H1 (cell line): ENCODE measurements around the gene SPAST. TPM values are rescaled to one million over a fixed set of nuclear protein-coding genes. Genes with fewer than 3 reads are reported as not detected.

Source experiments
- BCL11A ChIP-seq, 2 experiments: IDR thresholded peaks; one replicate each; pipeline ENCODE4 v1.6.1; 2011; ENCODE audit warnings: low read depth in 2 of 2, low read length in 2 of 2, mild to moderate bottlenecking in 2 of 2
- CBX8 ChIP-seq: fragments of 300-800, 300-1000 bp; sonication (generic); IDR thresholded peaks from 2 replicates; pipeline ENCODE4 v1.7.1; 2016; ENCODE audit warnings: low read depth, low read length, borderline replicate concordance
- CHD1 ChIP-seq: IDR thresholded peaks from 2 replicates; pipeline ENCODE4 v1.6.1; 2012; ENCODE audit warnings: low read depth, low read length, improper control_type of control experiment
- CREB1 ChIP-seq: IDR thresholded peaks from 2 replicates; pipeline ENCODE4 v1.6.1; 2012; ENCODE audit warnings: inconsistent platforms
- CTBP2 ChIP-seq: IDR thresholded peaks from 2 replicates; pipeline ENCODE4 v1.7.0; 2011; ENCODE audit warnings: borderline replicate concordance, mild to moderate bottlenecking, moderate library complexity, mixed read lengths, low read length; ENCODE audit not compliant: insufficient read depth, insufficient read length
- GTF2F1 ChIP-seq: IDR thresholded peaks from 2 replicates; pipeline ENCODE4 v1.6.1; 2012; ENCODE audit warnings: low read depth, low read length, improper control_type of control experiment, borderline replicate concordance
- HDAC2 ChIP-seq, 2 experiments: fragments of 300-600 bp in 1 of 2; sonication (generic) in 1 of 2; IDR thresholded peaks; 2 replicates each; pipeline ENCODE4 v1.6.1; 2011 to 2012; ENCODE audit warnings: low read depth in 2 of 2, low read length in 2 of 2, mild to moderate bottlenecking in 2 of 2, moderate library complexity in 2 of 2, borderline replicate concordance in 1 of 2, inconsistent platforms in 1 of 2
- JUN ChIP-seq: IDR thresholded peaks from 2 replicates; pipeline ENCODE4 v1.6.1; 2011; ENCODE audit warnings: low read depth, mild to moderate bottlenecking, improper control_type of control experiment, low read length
- KDM4A ChIP-seq: IDR thresholded peaks from one replicate; pipeline ENCODE4 v1.7.1; 2012; ENCODE audit warnings: low read depth, mild to moderate bottlenecking, moderate library complexity, low read length, inconsistent platforms; ENCODE audit not compliant: severe bottlenecking
- MAFK ChIP-seq: IDR thresholded peaks from 2 replicates; pipeline ENCODE4 v1.6.1; 2012; ENCODE audit warnings: low read depth, mild to moderate bottlenecking, improper control_type of control experiment, low read length
- NRF1 ChIP-seq: IDR thresholded peaks from 2 replicates; pipeline ENCODE4 v1.6.1; 2011; ENCODE audit warnings: mild to moderate bottlenecking, low read depth, low read length, improper control_type of control experiment
- PHF8 ChIP-seq: fragments of 200-600 bp; sonication (generic); conservative IDR thresholded peaks from 2 replicates; pipeline ENCODE4 v1.7.1; 2012; ENCODE audit warnings: low read depth, mild to moderate bottlenecking, inconsistent platforms, low read length, moderate library complexity
- POLR2AphosphoS5 ChIP-seq: IDR thresholded peaks from 2 replicates; pipeline ENCODE4 v1.6.1; 2011; ENCODE audit warnings: low read depth, low read length
- RAD21 ChIP-seq, 2 experiments: IDR thresholded peaks in 1 of 2; conservative IDR thresholded peaks in 1 of 2; 2 replicates each; pipeline ENCODE4 v1.6.1; 2011; ENCODE audit warnings: low read depth in 2 of 2, low read length in 2 of 2, improper control_type of control experiment in 1 of 2, inconsistent platforms in 1 of 2, mild to moderate bottlenecking in 1 of 2, moderate library complexity in 1 of 2
- RBBP5 ChIP-seq: IDR thresholded peaks from 2 replicates; pipeline ENCODE4 v1.7.1; 2012; ENCODE audit warnings: low read depth, mild to moderate bottlenecking, inconsistent platforms, low read length, moderate library complexity, borderline replicate concordance
- SIRT6 ChIP-seq: IDR thresholded peaks from one replicate; pipeline ENCODE4 v1.7.1; 2012; ENCODE audit warnings: low read length, inconsistent platforms
- SP4 ChIP-seq: IDR thresholded peaks from 2 replicates; pipeline ENCODE4 v1.6.1; 2012; ENCODE audit warnings: low read length, inconsistent platforms
- SUZ12 ChIP-seq: fragments of 200-600 bp; sonication (generic); IDR thresholded peaks from 2 replicates; pipeline ENCODE4 v1.6.1; 2012; ENCODE audit warnings: mild to moderate bottlenecking, inconsistent platforms, low read length, moderate library complexity, mixed read lengths
- TAF1 ChIP-seq: IDR thresholded peaks from 2 replicates; pipeline ENCODE4 v1.6.1; 2011; ENCODE audit warnings: mild to moderate bottlenecking, low read depth, low read length
- TBP ChIP-seq: IDR thresholded peaks from 2 replicates; pipeline ENCODE4 v1.6.1; 2011; ENCODE audit warnings: low read depth, low read length, improper control_type of control experiment
- YY1 ChIP-seq: IDR thresholded peaks from 2 replicates; pipeline ENCODE4 v1.6.1; 2011; ENCODE audit warnings: low read depth, mild to moderate bottlenecking, low read length
- polyA plus RNA-seq, 7 experiments: library from polyadenylated mRNA; depleted of rRNA in 3 of 7; stranded (reverse) in 5 of 7; unstranded in 2 of 7; fragments of >200 nt in 5 of 7; fragments of 200-250 nt in 2 of 7; gene quantifications; 1 replicate in 5 of 7; 2 replicates in 1 of 7; 4 replicates in 1 of 7; pipeline versions ENCODE4 v1.2.1 to v1.2.3, GENCODE V29; 2011 to 2013; ENCODE audit warnings: missing spikeins in 2 of 7, mixed read lengths in 2 of 7
- total RNA-seq: library from RNA; stranded (reverse); fragmentation: NEBNext Ultra II Directional; extraction: Animal tissue kit (Norgen Biotek cat#: 25700); gene quantifications from 2 replicates; pipeline ENCODE4 v1.2.1, GENCODE V29; 2021
- TF ChIP-seq, protein P1 (sequence below), 3 experiments: IDR thresholded peaks; 1 replicate in 2 of 3; 2 replicates in 1 of 3; pipeline versions ENCODE4 v1.5.1 to v1.6.1; 2011; ENCODE audit warnings: low read length in 3 of 3, mild to moderate bottlenecking in 3 of 3, inconsistent platforms in 2 of 3, low read depth in 1 of 3, moderate library complexity in 1 of 3; ENCODE audit not compliant: insufficient read depth in 1 of 3; ENCODE audit errors: control extremely low read depth in 1 of 3

SPAST gene
- total and polyA plus RNA-seq, 2 of the 8 experiments (the other 6 are each of a cell fraction or from before 2014, with no cell fraction given): 4.4 to 36.0 TPM

- TF ChIP-seq KDM4A (peak; percentile 25), RAD21 (IDR thresholded peaks at IDR 0.05 in 1 of 2, conservative IDR thresholded peaks at IDR 0.05 in 1 of 2; ENCODE audit: low read depth in 2 of 2, low read length in 2 of 2) (no peak), GTF2F1 (no peak), BCL11A (IDR thresholded peaks at IDR 0.05; ENCODE audit: low read depth in 2 of 2, low read length in 2 of 2) (no peak), CHD1 (no peak), SUZ12 (no peak), HDAC2 (IDR thresholded peaks at IDR 0.05; ENCODE audit: borderline replicate concordance in 1 of 2, low read depth in 2 of 2, low read length in 2 of 2) (no peak), MAFK (no peak), SIRT6 (no peak), YY1 (no peak), TAF1 (no peak; the same call in 1 of the 2 replicates), PHF8 (peak; percentile 64; the same call in 1 of the 2 replicates), SP4 (no peak), JUN (no peak), CTBP2 (no peak), CBX8 (no peak), NRF1 (no peak), CREB1 (no peak), RBBP5 (peak; percentile 42; the same call in 1 of the 2 replicates), POLR2AphosphoS5 (no peak), TBP (0 out of 2 replicates have a peak, but pooled peaks have one; percentile 30)
- TF ChIP-seq, protein P1, sequence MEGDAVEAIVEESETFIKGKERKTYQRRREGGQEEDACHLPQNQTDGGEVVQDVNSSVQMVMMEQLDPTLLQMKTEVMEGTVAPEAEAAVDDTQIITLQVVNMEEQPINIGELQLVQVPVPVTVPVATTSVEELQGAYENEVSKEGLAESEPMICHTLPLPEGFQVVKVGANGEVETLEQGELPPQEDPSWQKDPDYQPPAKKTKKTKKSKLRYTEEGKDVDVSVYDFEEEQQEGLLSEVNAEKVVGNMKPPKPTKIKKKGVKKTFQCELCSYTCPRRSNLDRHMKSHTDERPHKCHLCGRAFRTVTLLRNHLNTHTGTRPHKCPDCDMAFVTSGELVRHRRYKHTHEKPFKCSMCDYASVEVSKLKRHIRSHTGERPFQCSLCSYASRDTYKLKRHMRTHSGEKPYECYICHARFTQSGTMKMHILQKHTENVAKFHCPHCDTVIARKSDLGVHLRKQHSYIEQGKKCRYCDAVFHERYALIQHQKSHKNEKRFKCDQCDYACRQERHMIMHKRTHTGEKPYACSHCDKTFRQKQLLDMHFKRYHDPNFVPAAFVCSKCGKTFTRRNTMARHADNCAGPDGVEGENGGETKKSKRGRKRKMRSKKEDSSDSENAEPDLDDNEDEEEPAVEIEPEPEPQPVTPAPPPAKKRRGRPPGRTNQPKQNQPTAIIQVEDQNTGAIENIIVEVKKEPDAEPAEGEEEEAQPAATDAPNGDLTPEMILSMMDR (IDR thresholded peaks at IDR 0.05; ENCODE audit: control extremely low read depth in 1 of 3, insufficient read depth in 1 of 3, low read depth in 1 of 3, low read length in 3 of 3): no peak
These were observed 755 bp downstream of the SPAST start (continued) for GRCh38 chr2:32064021-32064601.
